Muscle layer of colon (tissue), 2 donors: ENCODE data around the gene FGFR3.

Experiments used
- H3K27ac ChIP-seq: one replicate; pipeline ENCODE4 v1.7.0; 2013; ENCODE audit warnings: low read depth, mild to moderate bottlenecking, low read length, moderate library complexity
- H3K27me3 ChIP-seq, 2 donors: one replicate each; pipeline ENCODE4 v1.7.0; 2013; ENCODE audit warnings: low read length in 2 of 2, mild to moderate bottlenecking in 2 of 2; ENCODE audit not compliant: insufficient read depth in 2 of 2, control insufficient read depth in 1 of 2
- H3K36me3 ChIP-seq: one replicate; pipeline ENCODE4 v1.7.0; 2013; ENCODE audit warnings: mild to moderate bottlenecking, low read length; ENCODE audit not compliant: insufficient read depth
- H3K4me1 ChIP-seq: one replicate; pipeline ENCODE4 v1.7.0; 2013; ENCODE audit warnings: mild to moderate bottlenecking, low read length; ENCODE audit not compliant: insufficient read depth
- H3K4me3 ChIP-seq, 2 donors: one replicate each; pipeline ENCODE4 v1.7.0; 2013; ENCODE audit warnings: low read length in 2 of 2, low read depth in 1 of 2, mild to moderate bottlenecking in 1 of 2, moderate library complexity in 1 of 2
- H3K9ac ChIP-seq: one replicate; pipeline ENCODE4 v1.7.0; 2013; ENCODE audit warnings: low read length
- H3K9me3 ChIP-seq: one replicate; pipeline ENCODE4 v1.7.0; 2013; ENCODE audit warnings: mild to moderate bottlenecking, low read length
- donor health status: abdominal sarcoma.
- donor health status: Adenocarcinoma of cecum.

Gene FGFR3

GRCh38 chr4:1764670-1765069 lies 28.4 kb upstream of the FGFR3 start:
- no peak overlapping the region for H3K27ac ChIP-seq
- H3K9ac ChIP-seq = no peak overlapping the region
- peaks cover 8% of the 10 kb centered on the region for H3K4me1 ChIP-seq
- H3K9me3 ChIP-seq = no peaks in the 10 kb centered on the region
- H3K4me3 ChIP-seq = no peak overlapping the region
- H3K36me3 ChIP-seq = no peaks in the 10 kb centered on the region
- H3K27me3 ChIP-seq = peaks cover 4 to 27% of the 10 kb centered on the region in 2 donors

GRCh38 chr4:1765409-1766072 lies 27.6 kb upstream of the FGFR3 start:
- Histone ChIP-seq H3K36me3 (no peaks in the 10 kb centered on the region), H3K4me1 (peaks cover 8% of the 10 kb centered on the region), H3K9ac (no peak overlapping the region), H3K9me3 (no peaks in the 10 kb centered on the region), H3K4me3 (no peak overlapping the region), H3K27me3 (peaks cover 4 to 34% of the 10 kb centered on the region in 2 donors), H3K27ac (no peak overlapping the region)

GRCh38 chr4:1766106-1767060 lies 26.7 kb upstream of the FGFR3 start:
- Histone ChIP-seq H3K27me3 (peaks cover 4 to 35% of the 10 kb centered on the region in 2 donors), H3K9ac (no peak overlapping the region), H3K27ac (no peak overlapping the region), H3K36me3 (no peaks in the 10 kb centered on the region), H3K4me1 (peaks cover 8% of the 10 kb centered on the region), H3K4me3 (no peak overlapping the region), H3K9me3 (no peaks in the 10 kb centered on the region)

- Histone ChIP-seq H3K9me3 (no peaks in the 10 kb centered on the region), H3K9ac (no peak overlapping the region), H3K36me3 (no peaks in the 10 kb centered on the region), H3K27me3 (peaks cover 4 to 35% of the 10 kb centered on the region in 2 donors), H3K27ac (no peak overlapping the region), H3K4me1 (peaks cover 8% of the 10 kb centered on the region), H3K4me3 (no peak overlapping the region)
Observed at GRCh38 chr4:1767061-1767769, 25.9 kb upstream of the FGFR3 start.

GRCh38 chr4:1767770-1768366 lies 25.2 kb upstream of the FGFR3 start:
- H3K4me1 ChIP-seq = peaks cover 8% of the 10 kb centered on the region
- no peak overlapping the region for H3K27ac ChIP-seq
- H3K9me3 ChIP-seq = no peaks in the 10 kb centered on the region
- H3K36me3 ChIP-seq = no peaks in the 10 kb centered on the region
- H3K4me3 ChIP-seq = no peak overlapping the region
- H3K27me3 ChIP-seq = peaks cover 4 to 35% of the 10 kb centered on the region in 2 donors
- no peak overlapping the region for H3K9ac ChIP-seq

GRCh38 chr4:1768367-1769034 lies 24.6 kb upstream of the FGFR3 start:
- no peak overlapping the region for H3K27ac ChIP-seq
- peaks cover 8% of the 10 kb centered on the region for H3K4me1 ChIP-seq
- H3K27me3 ChIP-seq = peaks cover 4 to 35% of the 10 kb centered on the region in 2 donors
- H3K4me3 ChIP-seq = no peak overlapping the region
- H3K36me3 ChIP-seq = no peaks in the 10 kb centered on the region
- no peaks in the 10 kb centered on the region for H3K9me3 ChIP-seq
- H3K9ac ChIP-seq = no peak overlapping the region

- H3K27ac ChIP-seq = no peak overlapping the region
- H3K4me1 ChIP-seq = no peaks in the 10 kb centered on the region
- H3K9me3 ChIP-seq = no peaks in the 10 kb centered on the region
- no peaks in the 10 kb centered on the region for H3K36me3 ChIP-seq
- no peak overlapping the region for H3K9ac ChIP-seq
- no peak overlapping the region for H3K4me3 ChIP-seq
- H3K27me3 ChIP-seq = peaks cover 4 to 35% of the 10 kb centered on the region in 2 donors
Observed at GRCh38 chr4:1769692-1770091, 23.4 kb upstream of the FGFR3 start.

- H3K4me3 ChIP-seq = no peak overlapping the region
Observed at GRCh38 chr4:1770245-1770644, 22.8 kb upstream of the FGFR3 start.

GRCh38 chr4:1770791-1771231 lies 22.3 kb upstream of the FGFR3 start:
- Histone ChIP-seq H3K27me3 (peaks cover 4 to 35% of the 10 kb centered on the region in 2 donors), H3K9ac (no peak overlapping the region), H3K36me3 (no peaks in the 10 kb centered on the region), H3K9me3 (no peaks in the 10 kb centered on the region), H3K4me3 (no peak overlapping the region), H3K27ac (no peak overlapping the region), H3K4me1 (no peaks in the 10 kb centered on the region)

More at GRCh38 chr4:1770245-1770644, 22.8 kb upstream of the FGFR3 start:
- Histone ChIP-seq H3K9ac (no peak overlapping the region), H3K36me3 (no peaks in the 10 kb centered on the region), H3K27me3 (peaks cover 4 to 35% of the 10 kb centered on the region in 2 donors), H3K9me3 (no peaks in the 10 kb centered on the region), H3K27ac (no peak overlapping the region), H3K4me1 (no peaks in the 10 kb centered on the region)

- Histone ChIP-seq H3K36me3 (no peaks in the 10 kb centered on the region), H3K9ac (no peak overlapping the region), H3K4me1 (no peaks in the 10 kb centered on the region), H3K9me3 (no peaks in the 10 kb centered on the region), H3K27ac (no peak overlapping the region), H3K4me3 (no peak overlapping the region), H3K27me3 (peaks cover 4 to 28% of the 10 kb centered on the region in 2 donors)
Observed at GRCh38 chr4:1771555-1772305, 21.4 kb upstream of the FGFR3 start.
